Lower lobe of right lung (tissue), 2 donors: ENCODE measurements around the gene ZC3H14. TPM values are rescaled to one million over a fixed set of nuclear protein-coding genes. Genes with fewer than 3 reads are reported as not detected.

Experiments
- ATAC-seq, 2 donors: fragments of 200-7000 bp; cut with Tn5 transposase; one replicate each; pipeline ENCODE4 v1.9.1; 2020 to 2022; ENCODE audit warnings: mild to moderate bottlenecking in 2 of 2, moderate library complexity in 2 of 2
- DNase-seq: peaks from one replicate; pipeline ENCODE4 v3.0.0-alpha.2; 2020
- H3K27ac ChIP-seq: fragments of 200-600 bp; one replicate; pipeline ENCODE4 v1.8.0; 2022
- H3K27me3 ChIP-seq: fragments of 200-600 bp; one replicate; pipeline ENCODE4 v1.8.0; 2022; ENCODE audit warnings: low read depth
- H3K36me3 ChIP-seq: fragments of 200-600 bp; one replicate; pipeline ENCODE4 v1.8.0; 2022; ENCODE audit warnings: mild to moderate bottlenecking
- H3K4me1 ChIP-seq: fragments of 200-600 bp; one replicate; pipeline ENCODE4 v1.8.0; 2022
- H3K4me3 ChIP-seq: fragments of 200-600 bp; one replicate; pipeline ENCODE4 v1.8.0; 2022; ENCODE audit warnings: mild to moderate bottlenecking
- H3K9me3 ChIP-seq: fragments of 200-600 bp; one replicate; pipeline ENCODE4 v1.8.0; 2022
- CTCF ChIP-seq: fragments of 200-600 bp; IDR thresholded peaks from one replicate; pipeline ENCODE4 v1.8.0; 2022; ENCODE audit warnings: antibody characterized with exemption, mild to moderate bottlenecking
- intact Hi-C: fragments of 100-400 bp; cut with DNase I; formaldehyde crosslinking; loops from one replicate; pipeline ENCODE4 v1.11.0; 2022
- total RNA-seq: library from RNA; stranded (reverse); fragmentation: NEBNext Ultra II Directional; extraction: Animal tissue kit (Norgen Biotek cat#: 25700); gene quantifications from one replicate; pipeline ENCODE4 v1.2.1, GENCODE V29; 2021
- donor health status: DM: no; HTN: yes; CAD: no; lungs with severe emphysema.

The ZC3H14 gene
- total RNA-seq, 1 donor from 2014 or later, result 67.3 TPM

- Histone ChIP-seq H3K9me3 (no peaks in the 10 kb centered on the region), H3K27me3 (no peaks in the 10 kb centered on the region), H3K36me3 (peaks cover 100% of the 10 kb centered on the region), H3K4me3 (no peak overlapping the region), H3K27ac (no peak overlapping the region), H3K4me1 (no peaks in the 10 kb centered on the region)
- no peak for DNase-seq
- intact Hi-C loops, result no loop called here
- TF ChIP-seq CTCF, result no peak
- ATAC-seq, result no peak
Observed at GRCh38 chr14:88590173-88590572, 27.3 kb downstream of the ZC3H14 start.

GRCh38 chr14:88592031-88592430, 29.2 kb downstream of the ZC3H14 start:
- Histone ChIP-seq H3K27me3 (no peaks in the 10 kb centered on the region), H3K4me3 (no peak overlapping the region), H3K9me3 (no peaks in the 10 kb centered on the region), H3K36me3 (peaks cover 92% of the 10 kb centered on the region), H3K27ac (no peak overlapping the region), H3K4me1 (no peaks in the 10 kb centered on the region)
- no peak for DNase-seq
- TF ChIP-seq CTCF, result no peak
- intact Hi-C loops, result no loop called here
- no peak for ATAC-seq

GRCh38 chr14:88597038-88597437, 34.2 kb downstream of the ZC3H14 start:
- ATAC-seq, result peak; percentile 55 to 61
- intact Hi-C loops, result no loop called here
- peaks cover 92% of the 10 kb centered on the region for H3K36me3 ChIP-seq

GRCh38 chr14:88597601-88598000, 34.8 kb downstream of the ZC3H14 start:
- TF ChIP-seq CTCF, result no peak
- Histone ChIP-seq H3K27ac (no peak overlapping the region), H3K36me3 (peaks cover 92% of the 10 kb centered on the region), H3K4me1 (peaks cover 7% of the 10 kb centered on the region), H3K27me3 (no peaks in the 10 kb centered on the region), H3K4me3 (no peak overlapping the region), H3K9me3 (no peaks in the 10 kb centered on the region)
- ATAC-seq (no peak), DNase-seq (no peak)
- intact Hi-C loops, result no loop called here

More at GRCh38 chr14:88597038-88597437, 34.2 kb downstream of the ZC3H14 start:
- no peak overlapping the region for H3K27ac ChIP-seq
- H3K9me3 ChIP-seq, result no peaks in the 10 kb centered on the region
- no peak for TF ChIP-seq CTCF
- no peaks in the 10 kb centered on the region for H3K27me3 ChIP-seq
- no peak overlapping the region for H3K4me3 ChIP-seq
- H3K4me1 ChIP-seq, result peaks cover 7% of the 10 kb centered on the region
- no peak for DNase-seq

GRCh38 chr14:88598097-88598675, 35.3 kb downstream of the ZC3H14 start:
- no peak for TF ChIP-seq CTCF
- ATAC-seq (no peak), DNase-seq (no peak)
- peaks cover 92% of the 10 kb centered on the region for H3K36me3 ChIP-seq
- no peak overlapping the region for H3K27ac ChIP-seq
- no peaks in the 10 kb centered on the region for H3K27me3 ChIP-seq
- intact Hi-C loops, result no loop called here
- no peak overlapping the region for H3K4me3 ChIP-seq
- no peaks in the 10 kb centered on the region for H3K9me3 ChIP-seq
- H3K4me1 ChIP-seq, result peaks cover 7% of the 10 kb centered on the region
